Dendritic cell treated with granulocyte-macrophage colony-stimulating factor and Interleukin-4, amounts not matched to agents 40 ng/mL and 50 ng/mL, for 4 days (primary cell): Measurements from ENCODE around the gene PRR19.
"Not testable (repeated sequence)": the region's sequence is repeated elsewhere in the genome, so short reads cannot be mapped to it uniquely, and the experiment has no call there.

Experiments
- H3K27ac Mint-ChIP-seq: one replicate; pipeline ENCODE4 v1.8.0; 2022; ENCODE audit warnings: mild to moderate bottlenecking, mixed read lengths
- H3K27me3 Mint-ChIP-seq: one replicate; pipeline ENCODE4 v1.8.0; 2022; ENCODE audit warnings: mild to moderate bottlenecking, mixed read lengths
- H3K36me3 Mint-ChIP-seq: one replicate; pipeline ENCODE4 v1.8.0; 2022; ENCODE audit warnings: low read depth, mixed read lengths
- H3K4me1 Mint-ChIP-seq: one replicate; pipeline ENCODE4 v1.8.0; 2022; ENCODE audit warnings: low read depth, mixed read lengths
- H3K4me3 Mint-ChIP-seq: one replicate; pipeline ENCODE4 v1.8.0; 2022; ENCODE audit warnings: mild to moderate bottlenecking, moderate library complexity, mixed read lengths
- H3K9me3 Mint-ChIP-seq: one replicate; pipeline ENCODE4 v1.8.0; 2022; ENCODE audit warnings: mixed read lengths
- intact Hi-C: fragments of 100-400 bp; cut with micrococcal nuclease; formaldehyde crosslinking; loops from one replicate; pipeline ENCODE4 v1.15.0; 2022

Gene PRR19

DNA sequence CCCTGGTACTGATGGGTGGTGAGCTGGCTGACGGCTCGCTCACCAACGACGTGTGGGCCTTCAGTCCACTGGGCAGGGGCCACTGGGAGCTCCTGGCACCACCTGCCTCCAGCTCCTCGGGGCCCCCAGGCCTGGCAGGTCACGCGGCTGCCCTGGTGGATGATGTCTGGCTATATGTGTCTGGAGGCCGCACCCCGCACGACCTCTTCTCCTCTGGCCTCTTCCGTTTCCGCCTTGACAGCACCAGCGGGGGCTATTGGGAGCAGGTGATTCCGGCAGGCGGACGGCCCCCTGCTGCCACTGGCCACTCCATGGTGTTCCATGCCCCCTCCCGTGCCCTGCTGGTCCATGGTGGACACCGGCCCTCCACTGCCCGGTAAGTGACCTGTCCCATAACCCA is 34.0 kb downstream of the PRR19 start:
- Mint-ChIP-seq H3K4me1 (no peaks in the 10 kb centered on the region), H3K27me3 (no peaks in the 10 kb centered on the region), H3K36me3 (no peaks in the 10 kb centered on the region), H3K27ac (no peak overlapping the region), H3K9me3 (no peaks in the 10 kb centered on the region), H3K4me3 (no peak overlapping the region)
- intact Hi-C loops, result no loop called here

GRCh38 chr19:42339126-42339860 is 37.4 kb downstream of the PRR19 start:
- H3K4me1 Mint-ChIP-seq, intact Hi-C loops, H3K27ac Mint-ChIP-seq: not testable (repeated sequence)

DNA sequence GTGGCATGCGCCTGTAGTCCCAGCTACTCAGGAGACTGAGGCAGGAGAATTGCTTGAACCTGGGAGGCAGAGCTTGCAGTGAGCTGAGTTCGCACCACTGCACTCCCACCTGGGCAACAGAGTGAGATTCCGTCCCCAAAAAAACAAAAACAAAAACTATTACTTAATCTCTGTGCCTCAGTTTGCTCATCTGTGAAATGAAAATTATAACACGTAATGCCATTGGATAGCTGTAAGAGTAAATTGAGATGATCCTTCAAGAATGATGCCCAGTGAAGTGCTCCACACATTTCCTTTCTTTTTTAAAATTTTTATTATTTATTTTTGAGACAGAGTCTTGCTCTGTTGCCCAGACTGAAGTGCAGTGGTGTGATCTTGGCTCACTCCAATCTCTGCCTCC is 38.0 kb downstream of the PRR19 start:
- H3K9me3 Mint-ChIP-seq, H3K27me3 Mint-ChIP-seq, H3K4me1 Mint-ChIP-seq, intact Hi-C loops, H3K4me3 Mint-ChIP-seq, H3K27ac Mint-ChIP-seq: not testable (repeated sequence)
- H3K36me3 Mint-ChIP-seq, result peaks cover 29% of the 10 kb centered on the region

More at GRCh38 chr19:42339126-42339860, 37.4 kb downstream of the PRR19 start:
- not testable (repeated sequence) for H3K9me3 Mint-ChIP-seq, H3K27me3 Mint-ChIP-seq, H3K4me3 Mint-ChIP-seq
- H3K36me3 Mint-ChIP-seq, result peaks cover 23% of the 10 kb centered on the region

- H3K27ac Mint-ChIP-seq, result no peak overlapping the region
- H3K4me1 Mint-ChIP-seq, result peaks cover 7% of the 10 kb centered on the region
- no peaks in the 10 kb centered on the region for H3K27me3 Mint-ChIP-seq
- no peaks in the 10 kb centered on the region for H3K9me3 Mint-ChIP-seq
- peaks cover 42% of the 10 kb centered on the region for H3K36me3 Mint-ChIP-seq
- no peak overlapping the region for H3K4me3 Mint-ChIP-seq
- intact Hi-C loops, result no loop called here
Measured at GRCh38 chr19:42343344-42344110, 41.6 kb downstream of the PRR19 start.

DNA sequence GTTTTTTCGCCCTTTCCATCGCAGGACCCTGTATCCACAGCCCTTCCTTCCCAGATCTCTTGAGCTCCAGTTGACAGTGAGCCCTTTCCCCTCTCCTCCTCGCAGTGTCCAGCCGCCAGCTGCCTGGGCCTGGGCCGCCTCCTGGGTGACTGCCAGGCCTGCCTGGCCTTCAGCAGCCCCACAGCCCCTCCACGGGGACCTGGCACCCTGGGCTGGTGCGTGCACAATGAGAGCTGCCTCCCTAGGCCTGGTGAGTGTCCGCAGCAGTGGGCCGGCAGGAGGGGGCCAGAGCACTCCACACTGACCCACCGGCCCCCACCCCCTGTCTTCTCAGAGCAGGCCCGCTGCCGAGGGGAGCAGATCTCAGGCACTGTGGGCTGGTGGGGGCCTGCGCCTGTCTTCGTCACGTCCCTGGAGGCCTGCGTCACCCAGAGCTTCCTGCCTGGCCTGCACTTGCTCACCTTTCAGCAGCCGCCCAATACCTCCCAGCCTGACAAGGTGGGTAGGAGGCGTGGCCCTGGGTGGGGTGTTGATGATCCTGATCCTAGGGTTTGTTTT is 42.5 kb downstream of the PRR19 start:
- no peaks in the 10 kb centered on the region for H3K9me3 Mint-ChIP-seq
- H3K4me3 Mint-ChIP-seq, result no peak overlapping the region
- intact Hi-C loops, result no loop called here
- peaks cover 7% of the 10 kb centered on the region for H3K4me1 Mint-ChIP-seq
- H3K27ac Mint-ChIP-seq, result no peak overlapping the region
- H3K27me3 Mint-ChIP-seq, result no peaks in the 10 kb centered on the region
- peaks cover 45% of the 10 kb centered on the region for H3K36me3 Mint-ChIP-seq

DNA sequence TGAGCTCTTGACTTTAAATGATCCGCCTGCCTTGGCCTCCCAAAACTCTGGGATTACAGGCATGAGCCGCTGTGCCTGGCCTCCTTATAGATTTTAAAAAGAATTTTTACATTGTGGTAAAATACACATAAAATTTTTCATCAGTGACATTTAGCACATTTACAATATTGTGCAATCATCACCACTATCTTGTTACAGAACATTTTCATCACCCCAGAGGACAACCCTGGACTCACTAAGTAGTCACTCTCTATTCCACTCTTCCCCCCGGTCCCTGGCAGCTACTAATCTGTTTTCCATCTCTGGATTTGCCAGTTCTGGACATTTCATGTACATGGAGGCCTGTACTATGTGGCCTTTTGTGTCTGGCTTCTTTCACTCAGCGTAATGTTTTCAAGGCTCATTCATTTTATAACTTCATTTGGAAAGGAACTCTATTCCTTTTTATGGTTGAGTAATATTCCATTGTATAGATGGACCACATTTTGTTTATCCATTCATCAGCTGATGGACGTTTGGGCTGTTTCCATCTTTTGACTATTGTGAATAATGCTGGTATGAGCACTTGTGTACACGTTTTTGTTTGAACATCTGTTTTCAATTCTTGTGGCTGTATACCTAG is 43.4 kb downstream of the PRR19 start:
- Mint-ChIP-seq H3K27me3 (no peaks in the 10 kb centered on the region), H3K4me1 (peaks cover 7% of the 10 kb centered on the region), H3K4me3 (no peak overlapping the region), H3K36me3 (peaks cover 54% of the 10 kb centered on the region), H3K27ac (no peak overlapping the region), H3K9me3 (no peaks in the 10 kb centered on the region)
- intact Hi-C loops, result no loop called here

- no peaks in the 10 kb centered on the region for H3K27me3 Mint-ChIP-seq
- intact Hi-C loops, result no loop called here
- H3K4me3 Mint-ChIP-seq, result no peak overlapping the region
- no peak overlapping the region for H3K27ac Mint-ChIP-seq
- H3K4me1 Mint-ChIP-seq, result peaks cover 7% of the 10 kb centered on the region
- no peaks in the 10 kb centered on the region for H3K9me3 Mint-ChIP-seq
- H3K36me3 Mint-ChIP-seq, result peaks cover 54% of the 10 kb centered on the region
Measured at GRCh38 chr19:42348211-42348610, 46.3 kb downstream of the PRR19 start.

DNA sequence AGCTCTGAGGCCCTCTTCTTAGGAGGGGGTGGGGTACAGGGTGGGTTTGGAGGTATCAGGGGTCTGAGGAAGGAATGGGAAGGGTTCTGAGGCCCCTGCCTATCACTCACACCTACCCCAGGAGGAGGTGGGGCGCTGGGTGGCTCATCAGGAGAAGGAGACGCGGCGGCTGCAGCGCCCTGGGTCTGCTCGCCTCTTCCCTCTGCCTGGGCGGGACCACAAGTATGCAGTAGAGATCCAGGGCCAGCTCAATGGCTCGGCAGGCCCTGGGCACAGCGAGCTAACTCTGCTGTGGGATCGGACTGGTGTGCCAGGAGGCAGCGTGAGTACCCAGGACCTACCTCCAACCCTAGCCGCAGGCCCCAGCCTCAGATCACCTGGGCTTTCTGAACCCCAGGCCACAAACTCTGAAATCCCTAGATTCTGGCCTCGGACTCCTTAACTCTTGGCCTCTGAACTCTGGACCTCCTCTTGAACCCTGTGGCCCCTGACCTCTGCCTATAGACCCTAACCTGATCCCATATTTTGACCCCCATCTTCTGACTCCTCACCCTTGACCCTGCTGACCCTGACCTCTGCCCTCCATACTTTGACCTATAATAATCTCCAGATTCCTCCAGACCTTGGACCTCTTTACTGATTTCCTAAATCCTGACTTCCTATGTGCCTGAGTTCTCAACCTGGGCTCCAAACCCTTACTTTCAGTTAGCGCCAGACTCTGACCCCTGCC is 47.6 kb downstream of the PRR19 start:
- no peak overlapping the region for H3K4me3 Mint-ChIP-seq
- H3K4me1 Mint-ChIP-seq, result peaks cover 7% of the 10 kb centered on the region
- H3K27me3 Mint-ChIP-seq, result no peaks in the 10 kb centered on the region
- peaks cover 57% of the 10 kb centered on the region for H3K36me3 Mint-ChIP-seq
- intact Hi-C loops, result no loop called here
- H3K27ac Mint-ChIP-seq, result no peak overlapping the region
- no peaks in the 10 kb centered on the region for H3K9me3 Mint-ChIP-seq

DNA sequence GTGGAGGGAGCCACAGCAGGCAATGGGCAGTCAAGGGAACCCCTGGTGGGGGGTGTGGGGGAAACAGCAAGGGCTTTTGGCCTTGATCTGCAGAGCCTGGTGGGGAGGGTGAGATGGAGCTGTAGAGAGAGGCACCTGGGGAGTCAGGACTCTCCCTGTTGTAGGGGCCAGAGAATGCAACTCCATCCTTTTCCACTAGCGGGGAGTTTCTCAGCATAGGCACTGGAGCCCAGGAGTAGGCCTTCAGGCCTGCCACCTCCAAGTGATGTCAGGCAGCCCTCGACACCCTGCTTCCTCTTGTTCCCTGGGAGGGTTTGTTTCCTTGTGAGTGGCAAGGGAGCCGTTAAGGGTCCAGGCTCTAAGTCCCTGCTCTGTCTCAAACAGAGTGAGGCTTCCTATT is 48.5 kb downstream of the PRR19 start:
- no peaks in the 10 kb centered on the region for H3K27me3 Mint-ChIP-seq
- peaks cover 7% of the 10 kb centered on the region for H3K4me1 Mint-ChIP-seq
- H3K9me3 Mint-ChIP-seq, result no peaks in the 10 kb centered on the region
- no peak overlapping the region for H3K27ac Mint-ChIP-seq
- H3K36me3 Mint-ChIP-seq, result peaks cover 50% of the 10 kb centered on the region
- intact Hi-C loops, result no loop called here
- H3K4me3 Mint-ChIP-seq, result no peak overlapping the region

DNA sequence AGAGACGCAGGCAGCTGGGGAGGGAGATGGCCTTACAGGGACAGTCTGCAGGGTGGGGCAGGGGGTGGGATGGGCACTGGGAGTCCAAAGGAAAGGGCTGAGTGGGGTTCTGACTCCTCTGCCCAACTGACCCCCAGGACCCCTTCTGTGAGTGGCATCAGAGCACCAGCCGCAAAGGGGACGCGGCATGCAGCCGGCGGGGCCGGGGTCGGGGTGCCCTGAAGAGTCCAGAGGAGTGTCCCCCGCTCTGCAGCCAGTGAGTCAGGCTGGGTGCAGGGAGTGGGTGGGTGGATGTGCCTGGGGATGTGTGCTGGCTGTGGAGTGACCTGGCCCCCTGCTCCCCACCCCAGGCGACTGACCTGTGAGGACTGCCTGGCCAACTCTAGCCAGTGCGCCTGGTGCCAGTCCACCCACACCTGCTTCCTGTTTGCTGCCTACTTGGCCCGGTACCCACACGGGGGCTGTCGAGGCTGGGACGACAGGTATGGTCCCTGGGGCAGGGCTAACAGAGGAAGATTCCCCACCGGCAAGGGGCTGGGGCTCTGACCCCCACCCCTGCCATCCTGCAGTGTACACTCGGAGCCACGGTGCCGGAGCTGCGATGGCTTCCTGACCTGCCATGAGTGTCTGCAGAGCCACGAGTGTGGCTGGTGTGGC is 49.3 kb downstream of the PRR19 start:
- Mint-ChIP-seq H3K27ac (no peak overlapping the region), H3K4me3 (no peak overlapping the region), H3K4me1 (peaks cover 7% of the 10 kb centered on the region), H3K27me3 (no peaks in the 10 kb centered on the region), H3K9me3 (no peaks in the 10 kb centered on the region), H3K36me3 (peaks cover 52% of the 10 kb centered on the region)
- intact Hi-C loops, result no loop called here

- Mint-ChIP-seq H3K27me3 (no peaks in the 10 kb centered on the region), H3K36me3 (peaks cover 65% of the 10 kb centered on the region), H3K9me3 (no peaks in the 10 kb centered on the region), H3K27ac (no peak overlapping the region), H3K4me3 (no peak overlapping the region), H3K4me1 (no peaks in the 10 kb centered on the region)
- intact Hi-C loops, result no loop called here
Measured at GRCh38 chr19:42352301-42353259, 50.6 kb downstream of the PRR19 start.

DNA sequence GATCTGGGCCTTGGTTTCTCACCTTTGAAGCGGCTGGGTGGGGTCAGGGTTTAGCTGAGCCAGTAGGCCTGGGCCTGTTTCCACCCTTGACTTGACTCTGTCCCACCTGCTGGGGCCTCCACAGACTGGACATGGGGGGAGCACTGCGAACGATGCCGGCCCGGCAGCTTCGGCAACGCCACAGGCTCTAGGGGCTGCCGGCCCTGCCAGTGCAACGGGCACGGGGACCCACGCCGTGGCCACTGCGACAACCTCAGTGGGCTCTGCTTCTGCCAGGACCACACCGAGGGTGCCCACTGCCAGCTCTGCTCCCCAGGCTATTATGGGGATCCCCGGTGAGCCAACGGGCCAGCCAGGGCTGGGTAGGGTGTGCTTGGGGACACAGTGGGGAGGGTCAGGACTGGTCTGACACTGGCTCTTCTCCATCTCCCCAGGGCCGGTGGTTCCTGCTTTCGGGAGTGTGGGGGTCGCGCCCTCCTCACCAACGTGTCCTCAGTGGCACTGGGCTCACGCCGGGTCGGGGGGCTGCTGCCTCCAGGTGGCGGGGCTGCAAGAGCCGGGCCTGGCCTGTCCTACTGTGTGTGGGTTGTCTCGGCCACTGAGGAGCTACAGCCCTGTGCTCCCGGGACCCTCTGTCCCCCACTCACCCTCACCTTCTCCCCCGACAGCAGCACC is 51.5 kb downstream of the PRR19 start:
- no peak overlapping the region for H3K27ac Mint-ChIP-seq
- intact Hi-C loops, result no loop called here
- no peaks in the 10 kb centered on the region for H3K4me1 Mint-ChIP-seq
- no peaks in the 10 kb centered on the region for H3K27me3 Mint-ChIP-seq
- H3K9me3 Mint-ChIP-seq, result no peaks in the 10 kb centered on the region
- H3K4me3 Mint-ChIP-seq, result no peak overlapping the region
- H3K36me3 Mint-ChIP-seq, result peaks cover 69% of the 10 kb centered on the region
